NCI-H2227 treated with DMSO at 0.1 percent for 48 hours (cell line): ENCODE measurements around the gene CAPN9.

Experiments used
- DNase-seq: peaks from one replicate; lab custom pipeline; 2025; lab: John Stamatoyannopoulos, UW

CAPN9 gene

GRCh38 chr1:230798491-230798890 is 51.3 kb downstream of the CAPN9 start:
- DNase-seq: no peak

- DNase-seq: no peak
These were observed 54.0 kb downstream of the CAPN9 start for GRCh38 chr1:230800891-230801840.

- DNase-seq: no peak
These were observed 57.2 kb downstream of the CAPN9 start for GRCh38 chr1:230804396-230804795.

- DNase-seq: no peak
These were observed 59.4 kb downstream of the CAPN9 start for GRCh38 chr1:230806552-230806951.

- no peak for DNase-seq
These were observed 59.8 kb downstream of the CAPN9 start for GRCh38 chr1:230807029-230807428.

- no peak for DNase-seq
These were observed 60.5 kb downstream of the CAPN9 start for GRCh38 chr1:230807561-230808280.

GRCh38 chr1:230808281-230808872 is 61.2 kb downstream of the CAPN9 start:
- DNase-seq: no peak

GRCh38 chr1:230809256-230809990 is 62.2 kb downstream of the CAPN9 start:
- no peak for DNase-seq

GRCh38 chr1:230812568-230812967 is 65.4 kb downstream of the CAPN9 start:
- no peak for DNase-seq

- no peak for DNase-seq
These were observed 67.9 kb downstream of the CAPN9 start for GRCh38 chr1:230814949-230815692.

GRCh38 chr1:230816018-230816417 is 68.8 kb downstream of the CAPN9 start:
- no peak for DNase-seq

- no peak for DNase-seq
These were observed 71.2 kb downstream of the CAPN9 start for GRCh38 chr1:230818367-230818766.

- DNase-seq: no peak
These were observed 71.7 kb downstream of the CAPN9 start for GRCh38 chr1:230818901-230819300.

GRCh38 chr1:230819976-230820375 is 72.8 kb downstream of the CAPN9 start:
- no peak for DNase-seq

GRCh38 chr1:230820568-230820967 is 73.4 kb downstream of the CAPN9 start:
- no peak for DNase-seq

GRCh38 chr1:230821346-230821745 is 74.2 kb downstream of the CAPN9 start:
- no peak for DNase-seq

- DNase-seq: no peak
These were observed 74.9 kb downstream of the CAPN9 start for GRCh38 chr1:230822092-230822581.

GRCh38 chr1:230823426-230823825 is 76.2 kb downstream of the CAPN9 start:
- no peak for DNase-seq

GRCh38 chr1:230823931-230824381 is 76.8 kb downstream of the CAPN9 start:
- DNase-seq: no peak

- no peak for DNase-seq
These were observed 77.3 kb downstream of the CAPN9 start for GRCh38 chr1:230824551-230824918.
